HFFc6 (cell line): ENCODE data around the gene DGKQ. TPM values are rescaled to one million over a fixed set of nuclear protein-coding genes. Genes with fewer than 3 reads are reported as not detected.

ENCODE experiments used
- DNase-seq: peaks from one replicate; pipeline ENCODE4 v3.0.0-alpha.2; 2018
- H3K27ac Mint-ChIP-seq: 2 replicates; pipeline ENCODE4 v1.8.0; 2020; ENCODE audit warnings: mild to moderate bottlenecking, mixed read lengths
- H3K27me3 Mint-ChIP-seq: 2 replicates; pipeline ENCODE4 v1.8.0; 2021; ENCODE audit warnings: mild to moderate bottlenecking, moderate library complexity, mixed read lengths; ENCODE audit not compliant: insufficient read depth
- H3K36me3 Mint-ChIP-seq: 2 replicates; pipeline ENCODE4 v1.8.0; 2021; ENCODE audit warnings: low read depth, mixed read lengths
- H3K4me1 Mint-ChIP-seq: 2 replicates; pipeline ENCODE4 v1.8.0; 2020; ENCODE audit warnings: low read depth, mixed read lengths
- H3K4me3 Mint-ChIP-seq: 2 replicates; pipeline ENCODE4 v1.8.0; 2020; ENCODE audit warnings: mild to moderate bottlenecking, moderate library complexity, mixed read lengths
- H3K9me3 Mint-ChIP-seq: 2 replicates; pipeline ENCODE4 v1.8.0; 2020; ENCODE audit warnings: mild to moderate bottlenecking, mixed read lengths
- total RNA-seq, 6 experiments: library from RNA; stranded (reverse); fragmentation: NEBNext Ultra II Directional; extraction: Animal tissue kit (Norgen Biotek cat#: 25700); gene quantifications; 2 replicates in 1 of 6; 3 replicates in 5 of 6; pipeline ENCODE4 v1.2.3, GENCODE V29; 2021
- TF ChIP-seq, protein P1 (sequence below): fragments of 200-600 bp; sonication (generic); IDR thresholded peaks from 2 replicates; pipeline ENCODE4 v1.5.0; 2021; ENCODE audit warnings: antibody characterized with exemption, mild to moderate bottlenecking

The DGKQ gene
- total RNA-seq, 6 experiments from 2014 or later = 11.3 to 14.9 (median 13.1) TPM

DNA sequence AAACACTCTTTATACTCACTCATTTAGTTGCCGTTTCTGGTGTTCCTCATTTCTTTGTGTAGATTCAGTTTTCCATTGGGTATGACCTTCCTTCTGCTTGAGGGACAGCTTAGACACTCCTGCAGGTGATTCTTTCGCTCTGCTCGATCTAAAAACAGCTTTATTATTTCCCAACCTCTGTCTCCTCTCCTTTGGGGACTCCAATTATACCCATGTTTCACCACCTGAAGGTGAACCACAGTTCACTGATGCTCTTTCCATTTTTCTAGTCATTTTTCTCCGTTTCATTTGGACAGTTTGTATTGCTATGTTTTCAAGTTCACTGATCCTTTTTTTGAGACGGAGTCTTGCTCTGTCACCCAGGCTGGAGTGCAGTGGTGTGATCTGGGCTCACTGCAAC, 33.5 kb upstream of the DGKQ start:
- Mint-ChIP-seq H3K27ac (no peak overlapping the region), H3K27me3 (peaks cover 24% of the 10 kb centered on the region), H3K4me1 (peaks cover 5% of the 10 kb centered on the region; the same call in 1 of the 2 replicates), H3K9me3 (peaks cover 8% of the 10 kb centered on the region), H3K4me3 (no peak overlapping the region), H3K36me3 (no peaks in the 10 kb centered on the region)
- DNase-seq = no peak
- TF ChIP-seq, protein P1, sequence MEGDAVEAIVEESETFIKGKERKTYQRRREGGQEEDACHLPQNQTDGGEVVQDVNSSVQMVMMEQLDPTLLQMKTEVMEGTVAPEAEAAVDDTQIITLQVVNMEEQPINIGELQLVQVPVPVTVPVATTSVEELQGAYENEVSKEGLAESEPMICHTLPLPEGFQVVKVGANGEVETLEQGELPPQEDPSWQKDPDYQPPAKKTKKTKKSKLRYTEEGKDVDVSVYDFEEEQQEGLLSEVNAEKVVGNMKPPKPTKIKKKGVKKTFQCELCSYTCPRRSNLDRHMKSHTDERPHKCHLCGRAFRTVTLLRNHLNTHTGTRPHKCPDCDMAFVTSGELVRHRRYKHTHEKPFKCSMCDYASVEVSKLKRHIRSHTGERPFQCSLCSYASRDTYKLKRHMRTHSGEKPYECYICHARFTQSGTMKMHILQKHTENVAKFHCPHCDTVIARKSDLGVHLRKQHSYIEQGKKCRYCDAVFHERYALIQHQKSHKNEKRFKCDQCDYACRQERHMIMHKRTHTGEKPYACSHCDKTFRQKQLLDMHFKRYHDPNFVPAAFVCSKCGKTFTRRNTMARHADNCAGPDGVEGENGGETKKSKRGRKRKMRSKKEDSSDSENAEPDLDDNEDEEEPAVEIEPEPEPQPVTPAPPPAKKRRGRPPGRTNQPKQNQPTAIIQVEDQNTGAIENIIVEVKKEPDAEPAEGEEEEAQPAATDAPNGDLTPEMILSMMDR = no peak

- Mint-ChIP-seq H3K27me3 (peaks cover 24% of the 10 kb centered on the region), H3K36me3 (no peaks in the 10 kb centered on the region), H3K4me1 (peaks cover 5% of the 10 kb centered on the region; the same call in 1 of the 2 replicates), H3K4me3 (no peak overlapping the region), H3K9me3 (peaks cover 8% of the 10 kb centered on the region), H3K27ac (no peak overlapping the region)
- no peak for DNase-seq
- TF ChIP-seq, protein P1 = no peak
Observed at GRCh38 chr4:1004557-1005485, 31.5 kb upstream of the DGKQ start.

DNA sequence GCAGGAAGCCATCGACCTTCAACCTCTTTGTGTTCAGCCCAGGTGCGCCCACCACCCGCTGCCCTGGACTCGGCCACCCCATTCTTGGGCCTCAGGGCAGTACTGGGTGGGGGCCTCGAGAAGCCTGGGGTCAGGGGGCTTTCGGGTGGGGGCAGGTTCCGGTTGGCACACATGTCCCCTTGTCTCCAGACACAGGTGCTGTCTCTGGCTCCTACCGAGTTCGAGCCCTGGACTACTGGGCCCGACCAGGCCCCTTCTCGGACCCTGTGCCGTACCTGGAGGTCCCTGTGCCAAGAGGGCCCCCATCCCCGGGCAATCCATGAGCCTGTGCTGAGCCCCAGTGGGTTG, 30.7 kb upstream of the DGKQ start:
- TF ChIP-seq, protein P1 = no peak
- Mint-ChIP-seq H3K4me1 (peaks cover 3% of the 10 kb centered on the region; the same call in 1 of the 2 replicates), H3K27me3 (peaks cover 27% of the 10 kb centered on the region)

GRCh38 chr4:1003271-1004070, 30.1 kb upstream of the DGKQ start:
- H3K36me3 Mint-ChIP-seq = no peaks in the 10 kb centered on the region
- no peak overlapping the region for H3K27ac Mint-ChIP-seq
- H3K9me3 Mint-ChIP-seq = peaks cover 8% of the 10 kb centered on the region
- DNase-seq = no peak
- no peaks in the 10 kb centered on the region for H3K4me1 Mint-ChIP-seq
- H3K4me3 Mint-ChIP-seq = no peak overlapping the region
- peaks cover 28% of the 10 kb centered on the region for H3K27me3 Mint-ChIP-seq
- TF ChIP-seq, protein P1 = no peak

More for the DNA sequence above, 30.7 kb upstream of the DGKQ start:
- DNase-seq = no peak
- H3K9me3 Mint-ChIP-seq = peaks cover 8% of the 10 kb centered on the region
- no peak overlapping the region for H3K4me3 Mint-ChIP-seq
- no peak overlapping the region for H3K27ac Mint-ChIP-seq
- no peaks in the 10 kb centered on the region for H3K36me3 Mint-ChIP-seq

DNA sequence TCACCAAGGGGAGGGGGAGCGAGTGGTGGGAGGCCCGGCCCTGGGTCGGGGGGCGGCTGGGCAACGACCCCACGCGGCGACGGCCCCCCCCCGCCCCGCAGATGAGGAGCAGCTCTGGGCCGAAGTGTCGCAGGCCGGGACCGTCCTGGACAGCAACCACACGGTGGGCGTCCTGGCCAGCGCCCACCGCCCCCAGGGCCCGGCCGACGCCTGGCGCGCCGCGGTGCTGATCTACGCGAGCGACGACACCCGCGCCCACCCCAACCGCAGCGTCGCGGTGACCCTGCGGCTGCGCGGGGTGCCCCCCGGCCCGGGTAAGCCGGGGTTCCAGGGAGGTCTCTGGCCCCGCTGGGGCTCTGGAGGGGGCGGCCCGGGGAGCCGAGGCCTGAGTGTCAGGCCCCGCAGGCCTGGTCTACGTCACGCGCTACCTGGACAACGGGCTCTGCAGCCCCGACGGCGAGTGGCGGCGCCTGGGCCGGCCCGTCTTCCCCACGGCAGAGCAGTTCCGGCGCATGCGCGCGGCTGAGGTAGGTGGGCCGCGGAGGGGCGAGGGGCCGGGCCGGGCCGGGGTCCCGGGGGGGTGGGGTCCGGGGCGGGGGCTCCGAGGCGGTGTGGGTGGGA, 29.4 kb upstream of the DGKQ start:
- H3K27ac Mint-ChIP-seq = no peak overlapping the region
- no peak overlapping the region for H3K4me3 Mint-ChIP-seq
- H3K27me3 Mint-ChIP-seq = peaks cover 29% of the 10 kb centered on the region

More for the DNA sequence above, 29.4 kb upstream of the DGKQ start:
- H3K36me3 Mint-ChIP-seq = no peaks in the 10 kb centered on the region
- TF ChIP-seq, protein P1 = no peak
- no peaks in the 10 kb centered on the region for H3K4me1 Mint-ChIP-seq
- peaks cover 8% of the 10 kb centered on the region for H3K9me3 Mint-ChIP-seq
- no peak for DNase-seq
